CD4-positive, CD25-positive, alpha-beta regulatory T cell (primary cell): ENCODE results near the gene SMARCC1. TPM values are rescaled to one million over a fixed set of nuclear protein-coding genes. Genes with fewer than 3 reads are reported as not detected.

Source experiments
- ATAC-seq, 2 donors: fragments of 150-1000 bp; cut with Tn5 transposase; one replicate each; pipeline ENCODE4 v1.10.0; 2021; ENCODE audit warnings: low read depth in 2 of 2, moderate number of reproducible peaks in 2 of 2, moderate library complexity in 1 of 2
- DNase-seq, 3 donors: peaks; one replicate each; pipeline versions ENCODE4 v3.0.0 to v3.0.0-alpha.2; 2012 to 2022; ENCODE audit warnings: mixed read lengths in 1 of 3
- H3K27ac ChIP-seq: one replicate; pipeline ENCODE4 v1.7.0; 2013; ENCODE audit warnings: mild to moderate bottlenecking, low read length; ENCODE audit not compliant: insufficient read depth, poor library complexity, severe bottlenecking
- H3K27me3 ChIP-seq: one replicate; pipeline ENCODE4 v1.7.0; 2013; ENCODE audit warnings: low read length; ENCODE audit not compliant: control insufficient read depth, insufficient read depth
- H3K36me3 ChIP-seq: one replicate; pipeline ENCODE4 v1.7.0; 2013; ENCODE audit warnings: mild to moderate bottlenecking, low read length, moderate library complexity; ENCODE audit not compliant: control insufficient read depth, insufficient read depth
- H3K4me1 ChIP-seq: 2 replicates; pipeline ENCODE4 v1.7.0; 2013; ENCODE audit warnings: mild to moderate bottlenecking, low read length; ENCODE audit not compliant: insufficient read depth, control insufficient read depth, poor library complexity, severe bottlenecking
- H3K4me3 ChIP-seq: one replicate; pipeline ENCODE4 v1.7.0; 2013; ENCODE audit warnings: low read depth, mild to moderate bottlenecking, low read length, moderate library complexity
- H3K9me3 ChIP-seq, 2 experiments: 1 replicate in 1 of 2; 2 replicates in 1 of 2; pipeline ENCODE4 v1.7.0; 2013; ENCODE audit warnings: low read length in 2 of 2, mild to moderate bottlenecking in 1 of 2, moderate library complexity in 1 of 2; ENCODE audit not compliant: control insufficient read depth in 2 of 2
- H3K27ac Mint-ChIP-seq, 3 donors: one replicate each; pipeline ENCODE4 v1.8.0; 2020 to 2022; ENCODE audit warnings: mild to moderate bottlenecking in 3 of 3, mixed read lengths in 3 of 3, moderate library complexity in 2 of 3
- H3K27me3 Mint-ChIP-seq: one replicate; pipeline ENCODE4 v1.8.0; 2022; ENCODE audit warnings: mild to moderate bottlenecking, mixed read lengths
- H3K36me3 Mint-ChIP-seq: one replicate; pipeline ENCODE4 v1.8.0; 2020; ENCODE audit warnings: mixed read lengths
- H3K4me1 Mint-ChIP-seq, 4 donors: one replicate each; pipeline ENCODE4 v1.8.0; 2020 to 2022; ENCODE audit warnings: mixed read lengths in 4 of 4, mild to moderate bottlenecking in 1 of 4
- H3K4me3 Mint-ChIP-seq, 4 donors: one replicate each; pipeline ENCODE4 v1.8.0; 2020 to 2022; ENCODE audit warnings: mild to moderate bottlenecking in 4 of 4, mixed read lengths in 4 of 4, moderate library complexity in 3 of 4
- H3K9me3 Mint-ChIP-seq, 7 donors: one replicate each; pipeline ENCODE4 v1.8.0; 2020 to 2022; ENCODE audit warnings: mixed read lengths in 7 of 7, mild to moderate bottlenecking in 3 of 7, moderate library complexity in 2 of 7
- polyA plus RNA-seq, 4 donors: library from polyadenylated mRNA; unstranded; fragments of 300-500 nt; fragmentation: Illumina TruSeq; gene quantifications; one replicate each; pipeline ENCODE4 v1.2.3, GENCODE V29; 2021
- total RNA-seq: library from RNA; stranded (reverse); gene quantifications from one replicate; pipeline ENCODE4 v1.2.3, GENCODE V29; 2022

SMARCC1 gene
- total and polyA plus RNA-seq, 5 donors from 2014 or later, result 53.2 to 132 (median 56.7) TPM

GRCh38 chr3:47573190-47574172 is 208.2 kb downstream of the SMARCC1 start:
- H3K27me3 ChIP-seq, result peaks cover 6% of the 10 kb centered on the region
- ATAC-seq (no peak), DNase-seq (no peak)
- peaks cover 0 to 7% (median 1%) of the 10 kb centered on the region in 4 donors for H3K4me1 Mint-ChIP-seq
- peak overlapping the region in 1 of 4 donors; percentile 15 for H3K4me3 Mint-ChIP-seq
- H3K4me3 ChIP-seq, result no peak overlapping the region
- H3K9me3 Mint-ChIP-seq, result peaks cover 0 to 1% (median 0%) of the 10 kb centered on the region in 7 donors
- peaks cover 44% of the 10 kb centered on the region for H3K27me3 Mint-ChIP-seq
- H3K27ac Mint-ChIP-seq, result peak overlapping the region in 1 of 3 donors; percentile 61
- H3K9me3 ChIP-seq, result no peaks in the 10 kb centered on the region
- no peaks in the 10 kb centered on the region for H3K36me3 Mint-ChIP-seq
- no peak overlapping the region for H3K27ac ChIP-seq
- no peaks in the 10 kb centered on the region for H3K36me3 ChIP-seq
- peaks cover 7% of the 10 kb centered on the region for H3K4me1 ChIP-seq

- Histone ChIP-seq H3K4me3 (no peak overlapping the region), H3K4me1 (no peaks in the 10 kb centered on the region), H3K27ac (no peak overlapping the region), H3K9me3 (no peaks in the 10 kb centered on the region), H3K27me3 (peaks cover under 1% of the 10 kb centered on the region), H3K36me3 (no peaks in the 10 kb centered on the region)
- H3K27me3 Mint-ChIP-seq, result peaks cover 39% of the 10 kb centered on the region
- ATAC-seq (no peak), DNase-seq (no peak)
- H3K27ac Mint-ChIP-seq, result no peak overlapping the region
- H3K9me3 Mint-ChIP-seq, result no peaks in the 10 kb centered on the region
- H3K36me3 Mint-ChIP-seq, result no peaks in the 10 kb centered on the region
- peaks cover 0 to 7% (median 1%) of the 10 kb centered on the region in 4 donors for H3K4me1 Mint-ChIP-seq
- H3K4me3 Mint-ChIP-seq, result peak overlapping the region in 1 of 4 donors; percentile 56
Measured at GRCh38 chr3:47571391-47572175, 210.1 kb downstream of the SMARCC1 start.

- ATAC-seq, result no peak
- H3K27ac ChIP-seq, result no peak overlapping the region
- no peak overlapping the region for H3K4me3 ChIP-seq
- Mint-ChIP-seq H3K36me3 (no peaks in the 10 kb centered on the region), H3K27me3 (peaks cover 29% of the 10 kb centered on the region), H3K4me1 (no peaks in the 10 kb centered on the region), H3K9me3 (no peaks in the 10 kb centered on the region), H3K4me3 (no peak overlapping the region), H3K27ac (no peak overlapping the region)
- no peaks in the 10 kb centered on the region for H3K36me3 ChIP-seq
- no peak for DNase-seq
- H3K4me1 ChIP-seq, result no peaks in the 10 kb centered on the region
- H3K27me3 ChIP-seq, result no peaks in the 10 kb centered on the region
- no peaks in the 10 kb centered on the region for H3K9me3 ChIP-seq
Measured at GRCh38 chr3:47568901-47569300, 212.8 kb downstream of the SMARCC1 start.

- H3K27me3 ChIP-seq, result no peaks in the 10 kb centered on the region
- H3K36me3 ChIP-seq, result no peaks in the 10 kb centered on the region
- Mint-ChIP-seq H3K4me1 (no peaks in the 10 kb centered on the region), H3K27me3 (peaks cover 29% of the 10 kb centered on the region), H3K27ac (no peak overlapping the region), H3K9me3 (no peaks in the 10 kb centered on the region), H3K4me3 (no peak overlapping the region), H3K36me3 (no peaks in the 10 kb centered on the region)
- H3K9me3 ChIP-seq, result no peaks in the 10 kb centered on the region
- no peaks in the 10 kb centered on the region for H3K4me1 ChIP-seq
- H3K27ac ChIP-seq, result no peak overlapping the region
- no peak for ATAC-seq
- no peak for DNase-seq
- no peak overlapping the region for H3K4me3 ChIP-seq
Measured at GRCh38 chr3:47567149-47567548, 214.5 kb downstream of the SMARCC1 start.

GRCh38 chr3:47566667-47567066 is 215.0 kb downstream of the SMARCC1 start:
- no peak overlapping the region for H3K4me3 Mint-ChIP-seq
- no peaks in the 10 kb centered on the region for H3K9me3 ChIP-seq
- no peaks in the 10 kb centered on the region for H3K36me3 ChIP-seq
- H3K27me3 ChIP-seq, result no peaks in the 10 kb centered on the region
- peaks cover 29% of the 10 kb centered on the region for H3K27me3 Mint-ChIP-seq
- H3K27ac ChIP-seq, result no peak overlapping the region
- H3K4me3 ChIP-seq, result no peak overlapping the region
- no peaks in the 10 kb centered on the region for H3K4me1 Mint-ChIP-seq
- ATAC-seq, result no peak
- H3K36me3 Mint-ChIP-seq, result no peaks in the 10 kb centered on the region
- H3K27ac Mint-ChIP-seq, result no peak overlapping the region
- no peaks in the 10 kb centered on the region for H3K4me1 ChIP-seq
- DNase-seq, result no peak
- no peaks in the 10 kb centered on the region for H3K9me3 Mint-ChIP-seq

- Mint-ChIP-seq H3K27ac (no peak overlapping the region), H3K27me3 (peaks cover 29% of the 10 kb centered on the region), H3K4me1 (no peaks in the 10 kb centered on the region), H3K36me3 (no peaks in the 10 kb centered on the region), H3K9me3 (no peaks in the 10 kb centered on the region), H3K4me3 (no peak overlapping the region)
- ATAC-seq (no peak), DNase-seq (no peak)
- Histone ChIP-seq H3K9me3 (no peaks in the 10 kb centered on the region), H3K4me3 (no peak overlapping the region), H3K36me3 (no peaks in the 10 kb centered on the region), H3K4me1 (no peaks in the 10 kb centered on the region), H3K27me3 (no peaks in the 10 kb centered on the region), H3K27ac (no peak overlapping the region)
Measured at GRCh38 chr3:47565734-47566550, 215.8 kb downstream of the SMARCC1 start.

- Histone ChIP-seq H3K9me3 (peaks cover 0 to 2% of the 10 kb centered on the region in 2 experiments), H3K4me1 (no peaks in the 10 kb centered on the region), H3K36me3 (no peaks in the 10 kb centered on the region), H3K4me3 (no peak overlapping the region), H3K27me3 (peaks cover under 1% of the 10 kb centered on the region), H3K27ac (no peak overlapping the region)
- H3K9me3 Mint-ChIP-seq, result peaks cover 0 to 1% (median 0%) of the 10 kb centered on the region in 7 donors
- peaks cover 14% of the 10 kb centered on the region for H3K27me3 Mint-ChIP-seq
- H3K27ac Mint-ChIP-seq, result no peak overlapping the region
- DNase-seq (no peak), ATAC-seq (no peak)
- no peaks in the 10 kb centered on the region for H3K4me1 Mint-ChIP-seq
- no peaks in the 10 kb centered on the region for H3K36me3 Mint-ChIP-seq
- H3K4me3 Mint-ChIP-seq, result no peak overlapping the region
Measured at GRCh38 chr3:47556351-47556750, 225.3 kb downstream of the SMARCC1 start.
